A549 (cell line): ENCODE data around the gene C17orf78.
A peak's percentile ranks its signal among the peaks of the same experiment; 100 is the strongest.

ENCODE experiments used
- BHLHE40 ChIP-seq: IDR thresholded peaks from 2 replicates; pipeline ENCODE4 v1.6.1; 2012; ENCODE audit warnings: low read depth, low read length, inconsistent platforms
- CHD4 ChIP-seq: fragments of 200-600 bp; sonication (generic); IDR thresholded peaks from 2 replicates; pipeline ENCODE4 v1.6.1; 2016; ENCODE audit warnings: antibody characterized with exemption, mild to moderate bottlenecking, borderline replicate concordance
- CTCF ChIP-seq: fragments of >200 bp; sonication (Bioruptor Twin); formaldehyde crosslinking; IDR thresholded peaks from 3 replicates; pipeline ENCODE4 v1.5.1; 2016
- ELK1 ChIP-seq: fragments of 150-350 bp; IDR thresholded peaks from 2 replicates; pipeline ENCODE4 v1.6.1; 2014; ENCODE audit warnings: low read depth, mild to moderate bottlenecking, low read length
- ESRRA ChIP-seq: fragments of 150-350 bp; IDR thresholded peaks from 2 replicates; pipeline ENCODE4 v1.6.1; 2014; ENCODE audit warnings: mild to moderate bottlenecking, low read length, borderline replicate concordance
- FOXS1 ChIP-seq: fragments of 250-450 bp; sonication (Bioruptor Pico); IDR thresholded peaks from 2 replicates; pipeline ENCODE4 v1.5.0; 2020; ENCODE audit warnings: mild to moderate bottlenecking, moderate library complexity
- MYC ChIP-seq: IDR thresholded peaks from 2 replicates; pipeline ENCODE4 v1.6.1; 2012; ENCODE audit warnings: mild to moderate bottlenecking, inconsistent platforms, low read length, improper control_type of control experiment, borderline replicate concordance
- POLR2A ChIP-seq: IDR thresholded peaks from 2 replicates; pipeline ENCODE4 v1.6.1; 2012; ENCODE audit warnings: mild to moderate bottlenecking, low read length
- RAD21 ChIP-seq, 2 experiments: fragments of >200 bp in 1 of 2; sonication (Bioruptor Twin) in 1 of 2; formaldehyde crosslinking in 1 of 2; IDR thresholded peaks in 1 of 2; conservative IDR thresholded peaks in 1 of 2; 2 replicates in 1 of 2; 3 replicates in 1 of 2; pipeline ENCODE4 v1.6.1; 2012 to 2018; ENCODE audit warnings: inconsistent platforms in 1 of 2
- SREBF2 ChIP-seq: fragments of 450-650 bp; IDR thresholded peaks from 2 replicates; pipeline ENCODE4 v1.6.1; 2014; ENCODE audit warnings: mild to moderate bottlenecking, moderate library complexity
- ZFP36 ChIP-seq: fragments of 450-650 bp; IDR thresholded peaks from 2 replicates; pipeline ENCODE4 v1.6.1; 2014; ENCODE audit warnings: borderline replicate concordance; ENCODE audit not compliant: partially characterized antibody
- TF ChIP-seq, protein P1 (sequence below): fragments of 450-650 bp; IDR thresholded peaks from 2 replicates; pipeline ENCODE4 v1.6.1; 2014; ENCODE audit warnings: antibody characterized with exemption
- TF ChIP-seq, protein P2 (sequence below): fragments of 200-600 bp; sonication (generic); IDR thresholded peaks from 2 replicates; pipeline ENCODE4 v1.6.1; 2016; ENCODE audit warnings: antibody characterized with exemption, mild to moderate bottlenecking, moderate library complexity

GRCh38 chr17:37438141-37438540 lies 62.4 kb downstream of the C17orf78 start:
- TF ChIP-seq CTCF (peak; percentile 55), BHLHE40 (no peak), RAD21 (conservative IDR thresholded peaks at IDR 0.05 in 1 of 2, IDR thresholded peaks at IDR 0.05 in 1 of 2) (peak in 1 of 2 experiments; percentile 26; a peak in 2 of 5 replicates), ZFP36 (no peak), CHD4 (no peak), ELK1 (no peak), POLR2A (no peak), MYC (no peak), ESRRA (no peak), SREBF2 (no peak), FOXS1 (CRISPR knock-in tag) (no peak)
- TF ChIP-seq, protein P1, sequence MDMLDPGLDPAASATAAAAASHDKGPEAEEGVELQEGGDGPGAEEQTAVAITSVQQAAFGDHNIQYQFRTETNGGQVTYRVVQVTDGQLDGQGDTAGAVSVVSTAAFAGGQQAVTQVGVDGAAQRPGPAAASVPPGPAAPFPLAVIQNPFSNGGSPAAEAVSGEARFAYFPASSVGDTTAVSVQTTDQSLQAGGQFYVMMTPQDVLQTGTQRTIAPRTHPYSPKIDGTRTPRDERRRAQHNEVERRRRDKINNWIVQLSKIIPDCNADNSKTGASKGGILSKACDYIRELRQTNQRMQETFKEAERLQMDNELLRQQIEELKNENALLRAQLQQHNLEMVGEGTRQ: no peak
- TF ChIP-seq, protein P2, sequence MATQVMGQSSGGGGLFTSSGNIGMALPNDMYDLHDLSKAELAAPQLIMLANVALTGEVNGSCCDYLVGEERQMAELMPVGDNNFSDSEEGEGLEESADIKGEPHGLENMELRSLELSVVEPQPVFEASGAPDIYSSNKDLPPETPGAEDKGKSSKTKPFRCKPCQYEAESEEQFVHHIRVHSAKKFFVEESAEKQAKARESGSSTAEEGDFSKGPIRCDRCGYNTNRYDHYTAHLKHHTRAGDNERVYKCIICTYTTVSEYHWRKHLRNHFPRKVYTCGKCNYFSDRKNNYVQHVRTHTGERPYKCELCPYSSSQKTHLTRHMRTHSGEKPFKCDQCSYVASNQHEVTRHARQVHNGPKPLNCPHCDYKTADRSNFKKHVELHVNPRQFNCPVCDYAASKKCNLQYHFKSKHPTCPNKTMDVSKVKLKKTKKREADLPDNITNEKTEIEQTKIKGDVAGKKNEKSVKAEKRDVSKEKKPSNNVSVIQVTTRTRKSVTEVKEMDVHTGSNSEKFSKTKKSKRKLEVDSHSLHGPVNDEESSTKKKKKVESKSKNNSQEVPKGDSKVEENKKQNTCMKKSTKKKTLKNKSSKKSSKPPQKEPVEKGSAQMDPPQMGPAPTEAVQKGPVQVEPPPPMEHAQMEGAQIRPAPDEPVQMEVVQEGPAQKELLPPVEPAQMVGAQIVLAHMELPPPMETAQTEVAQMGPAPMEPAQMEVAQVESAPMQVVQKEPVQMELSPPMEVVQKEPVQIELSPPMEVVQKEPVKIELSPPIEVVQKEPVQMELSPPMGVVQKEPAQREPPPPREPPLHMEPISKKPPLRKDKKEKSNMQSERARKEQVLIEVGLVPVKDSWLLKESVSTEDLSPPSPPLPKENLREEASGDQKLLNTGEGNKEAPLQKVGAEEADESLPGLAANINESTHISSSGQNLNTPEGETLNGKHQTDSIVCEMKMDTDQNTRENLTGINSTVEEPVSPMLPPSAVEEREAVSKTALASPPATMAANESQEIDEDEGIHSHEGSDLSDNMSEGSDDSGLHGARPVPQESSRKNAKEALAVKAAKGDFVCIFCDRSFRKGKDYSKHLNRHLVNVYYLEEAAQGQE: no peak
